HEK293T (cell line): ENCODE measurements around the gene PARD6A.

Experiments
- ARNT ChIP-seq: fragments of 450-650 bp; IDR thresholded peaks from 2 replicates; pipeline ENCODE4 v1.6.1; 2017; ENCODE audit warnings: mild to moderate bottlenecking
- BHLHE40 ChIP-seq: fragments of 450-650 bp; IDR thresholded peaks from 2 replicates; pipeline ENCODE4 v1.6.1; 2016; ENCODE audit warnings: mild to moderate bottlenecking, moderate library complexity, borderline replicate concordance
- ELF4 ChIP-seq: fragments of 450-650 bp; IDR thresholded peaks from 2 replicates; pipeline ENCODE4 v1.6.1; 2017; ENCODE audit warnings: antibody characterized with exemption
- FOXA1 ChIP-seq: fragments of 450-650 bp; IDR thresholded peaks from 2 replicates; pipeline ENCODE4 v1.6.1; 2016; ENCODE audit warnings: mild to moderate bottlenecking
- FOXK2 ChIP-seq: fragments of 450-650 bp; IDR thresholded peaks from 2 replicates; pipeline ENCODE4 v1.6.1; 2016; ENCODE audit warnings: mild to moderate bottlenecking
- FOXM1 ChIP-seq: fragments of 450-650 bp; IDR thresholded peaks from 2 replicates; pipeline ENCODE4 v1.6.1; 2017; ENCODE audit warnings: mild to moderate bottlenecking, borderline replicate concordance
- L3MBTL2 ChIP-seq: fragments of 450-650 bp; conservative IDR thresholded peaks from 2 replicates; pipeline ENCODE4 v1.6.1; 2016; ENCODE audit warnings: mild to moderate bottlenecking
- LEF1 ChIP-seq: fragments of 450-650 bp; IDR thresholded peaks from 2 replicates; pipeline ENCODE4 v1.6.1; 2017; ENCODE audit warnings: mild to moderate bottlenecking, borderline replicate concordance
- NFRKB ChIP-seq: fragments of 450-650 bp; IDR thresholded peaks from 2 replicates; pipeline ENCODE4 v1.6.1; 2016; ENCODE audit warnings: mild to moderate bottlenecking, moderate library complexity
- SP1 ChIP-seq: fragments of 450-650 bp; IDR thresholded peaks from 2 replicates; pipeline ENCODE4 v1.6.1; 2017
- SUZ12 ChIP-seq: fragments of 450-650 bp; IDR thresholded peaks from 2 replicates; pipeline ENCODE4 v1.6.1; 2016; ENCODE audit warnings: mild to moderate bottlenecking
- TARDBP ChIP-seq: fragments of 450-650 bp; IDR thresholded peaks from 2 replicates; pipeline ENCODE4 v1.6.1; 2016
- ZNF384 ChIP-seq: fragments of 450-650 bp; IDR thresholded peaks from 2 replicates; pipeline ENCODE4 v1.6.1; 2016

DNA sequence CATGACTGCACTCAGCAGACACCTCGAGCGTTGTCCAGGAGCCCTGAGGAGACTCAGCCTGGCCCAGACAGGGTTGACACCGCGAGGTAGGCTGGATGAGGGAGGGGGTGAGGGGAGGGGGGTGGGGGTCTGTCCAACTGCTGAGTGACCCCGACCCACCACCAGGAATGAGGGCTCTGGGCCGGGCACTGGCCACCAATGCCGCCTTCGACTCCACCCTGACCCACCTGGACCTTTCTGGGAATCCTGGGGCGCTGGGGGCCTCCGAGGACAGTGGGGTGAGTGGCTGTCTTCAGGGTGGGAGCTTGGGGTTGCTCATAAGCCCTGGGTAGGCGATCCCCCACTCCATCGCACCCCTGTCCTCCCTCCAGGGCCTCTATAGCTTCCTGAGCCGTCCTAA lies 13.1 kb upstream of the PARD6A start:
- no peak for TF ChIP-seq FOXK2
- TF ChIP-seq BHLHE40 = no peak
- TF ChIP-seq SP1 = no peak
- no peak for TF ChIP-seq ELF4
- no peak for TF ChIP-seq NFRKB
- TF ChIP-seq FOXA1 = no peak
- TF ChIP-seq ZNF384 = no peak
- no peak for TF ChIP-seq ARNT
- TF ChIP-seq TARDBP = no peak
- no peak for TF ChIP-seq SUZ12
- TF ChIP-seq L3MBTL2 = no peak
- TF ChIP-seq FOXM1 = no peak
- no peak for TF ChIP-seq LEF1
